HG03135 (cell line): ENCODE results near the gene MYO1G.

Source experiments
- ATAC-seq: cut with Tn5 transposase; IDR thresholded peaks from one replicate; pipeline ENCODE4 v1.9.1; 2021; ENCODE audit warnings: mild to moderate bottlenecking, moderate library complexity; ENCODE audit not compliant: unreplicated experiment

MYO1G gene

GRCh38 chr7:44981035-44981706 lies 2.4 kb upstream of the MYO1G start:
- no peak for ATAC-seq

GRCh38 chr7:44980393-44981034 lies 1.7 kb upstream of the MYO1G start:
- peak; percentile 42 for ATAC-seq

GRCh38 chr7:44979481-44980392 lies 922 bp upstream of the MYO1G start:
- peak; percentile 13 for ATAC-seq

GRCh38 chr7:44977959-44978335 lies 868 bp downstream of the MYO1G start:
- no peak for ATAC-seq

GRCh38 chr7:44977304-44977958 lies 1.4 kb downstream of the MYO1G start:
- ATAC-seq = no peak

GRCh38 chr7:44976746-44977196 lies 2.0 kb downstream of the MYO1G start:
- ATAC-seq = no peak

GRCh38 chr7:44976040-44976745 lies 2.6 kb downstream of the MYO1G start:
- no peak for ATAC-seq

GRCh38 chr7:44975331-44976039 lies 3.3 kb downstream of the MYO1G start:
- no peak for ATAC-seq

- no peak for ATAC-seq
These were observed 4.3 kb downstream of the MYO1G start for GRCh38 chr7:44974549-44974948.

- ATAC-seq = no peak
These were observed 5.0 kb downstream of the MYO1G start for GRCh38 chr7:44973610-44974401.

GRCh38 chr7:44972562-44972961 lies 6.3 kb downstream of the MYO1G start:
- ATAC-seq = no peak

- ATAC-seq = no peak
These were observed 6.8 kb downstream of the MYO1G start for GRCh38 chr7:44971902-44972441.

GRCh38 chr7:44971188-44971901 lies 7.5 kb downstream of the MYO1G start:
- ATAC-seq = no peak

GRCh38 chr7:44970523-44971051 lies 8.2 kb downstream of the MYO1G start:
- no peak for ATAC-seq

GRCh38 chr7:44969701-44970522 lies 8.9 kb downstream of the MYO1G start:
- ATAC-seq = no peak

- no peak for ATAC-seq
These were observed 9.6 kb downstream of the MYO1G start for GRCh38 chr7:44969049-44969700.
